ENCODE results near the gene GALNT18.

DNA sequence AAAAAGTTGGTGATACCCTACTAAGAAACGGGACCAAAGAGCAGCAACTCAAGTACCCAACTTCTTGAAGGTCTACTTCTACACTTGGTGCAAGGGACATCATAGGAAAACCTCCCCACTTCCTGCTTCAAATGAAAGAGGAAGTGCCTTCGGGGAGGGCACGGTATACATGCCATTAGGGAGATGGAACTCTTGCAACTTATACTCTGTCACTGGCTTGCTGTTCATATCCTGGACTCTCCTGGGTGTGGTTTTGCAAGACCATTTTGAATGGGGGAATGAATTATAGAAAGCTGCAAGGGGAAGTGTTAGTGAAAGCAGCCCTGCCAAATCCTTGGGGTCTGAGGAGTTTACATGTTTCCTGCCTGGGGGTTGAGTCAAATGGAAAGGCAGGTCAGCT, 310.6 kb downstream of the GALNT18 start:
- TF ChIP-seq, protein P1, sequence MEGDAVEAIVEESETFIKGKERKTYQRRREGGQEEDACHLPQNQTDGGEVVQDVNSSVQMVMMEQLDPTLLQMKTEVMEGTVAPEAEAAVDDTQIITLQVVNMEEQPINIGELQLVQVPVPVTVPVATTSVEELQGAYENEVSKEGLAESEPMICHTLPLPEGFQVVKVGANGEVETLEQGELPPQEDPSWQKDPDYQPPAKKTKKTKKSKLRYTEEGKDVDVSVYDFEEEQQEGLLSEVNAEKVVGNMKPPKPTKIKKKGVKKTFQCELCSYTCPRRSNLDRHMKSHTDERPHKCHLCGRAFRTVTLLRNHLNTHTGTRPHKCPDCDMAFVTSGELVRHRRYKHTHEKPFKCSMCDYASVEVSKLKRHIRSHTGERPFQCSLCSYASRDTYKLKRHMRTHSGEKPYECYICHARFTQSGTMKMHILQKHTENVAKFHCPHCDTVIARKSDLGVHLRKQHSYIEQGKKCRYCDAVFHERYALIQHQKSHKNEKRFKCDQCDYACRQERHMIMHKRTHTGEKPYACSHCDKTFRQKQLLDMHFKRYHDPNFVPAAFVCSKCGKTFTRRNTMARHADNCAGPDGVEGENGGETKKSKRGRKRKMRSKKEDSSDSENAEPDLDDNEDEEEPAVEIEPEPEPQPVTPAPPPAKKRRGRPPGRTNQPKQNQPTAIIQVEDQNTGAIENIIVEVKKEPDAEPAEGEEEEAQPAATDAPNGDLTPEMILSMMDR (IDR thresholded peaks at IDR 0.05; ENCODE audit: insufficient read depth, low read length, poor library complexity, severe bottlenecking) = no peak
- TF ChIP-seq EZH2phosphoT487 (conservative IDR thresholded peaks at IDR 0.05; ENCODE audit: low read length) = no peak

Data from SU-DHL-6 (cell line).